Naive thymus-derived CD8-positive, alpha-beta T cell (primary cell): ENCODE results near the gene TMEM242. TPM values are rescaled to one million over a fixed set of nuclear protein-coding genes. Genes with fewer than 3 reads are reported as not detected.
A peak's percentile ranks its signal among the peaks of the same experiment; 100 is the strongest.
"Not testable (repeated sequence)": the region's sequence is repeated elsewhere in the genome, so short reads cannot be mapped to it uniquely, and the experiment has no call there.

ENCODE experiments used
- ATAC-seq, 2 donors: fragments of 150-1000 bp; cut with Tn5 transposase in 1 of 2; sonication (Bioruptor Pico), chemical (Tn5 transposase) in 1 of 2; 1 replicate in 1 of 2; 2 replicates in 1 of 2; pipeline ENCODE4 v1.10.0; 2021; ENCODE audit warnings: mild to moderate bottlenecking in 2 of 2, moderate library complexity in 2 of 2
- POLR2A ChIA-PET: fragments of 350-600 bp; sonication (Branson Sonifier 250); formaldehyde crosslinking; loops from one replicate; lab custom pipeline; 2021; ENCODE audit warnings: antibody characterized with exemption; lab: Charles Lee
- DNase-seq, 10 donors: peaks; one replicate each; pipeline versions ENCODE4 v3.0.0 to v3.0.0-alpha.2; 2020 to 2022
- H3K27ac Mint-ChIP-seq, 10 donors: one replicate each; pipeline ENCODE4 v1.8.0; 2020 to 2022; ENCODE audit warnings: mild to moderate bottlenecking in 10 of 10, mixed read lengths in 10 of 10, moderate library complexity in 4 of 10, inconsistent platforms in 1 of 10
- H3K27me3 Mint-ChIP-seq, 5 donors: one replicate each; pipeline ENCODE4 v1.8.0; 2021 to 2022; ENCODE audit warnings: mixed read lengths in 5 of 5
- H3K36me3 Mint-ChIP-seq, 3 donors: one replicate each; pipeline ENCODE4 v1.8.0; 2020 to 2022; ENCODE audit warnings: mixed read lengths in 3 of 3, mild to moderate bottlenecking in 2 of 3, inconsistent platforms in 1 of 3
- H3K4me1 Mint-ChIP-seq, 4 donors: one replicate each; pipeline ENCODE4 v1.8.0; 2021 to 2022; ENCODE audit warnings: mixed read lengths in 4 of 4
- H3K4me3 Mint-ChIP-seq, 10 donors: one replicate each; pipeline ENCODE4 v1.8.0; 2020 to 2022; ENCODE audit warnings: mild to moderate bottlenecking in 10 of 10, mixed read lengths in 10 of 10, moderate library complexity in 6 of 10, inconsistent platforms in 1 of 10
- H3K9me3 Mint-ChIP-seq, 9 donors: one replicate each; pipeline ENCODE4 v1.8.0; 2020 to 2022; ENCODE audit warnings: mixed read lengths in 9 of 9, mild to moderate bottlenecking in 3 of 9, inconsistent platforms in 1 of 9, moderate library complexity in 1 of 9
- polyA plus RNA-seq, 3 donors: library from polyadenylated mRNA; unstranded; fragments of 300-500 nt; fragmentation: Illumina TruSeq; gene quantifications; one replicate each; pipeline ENCODE4 v1.2.3, GENCODE V29; 2021
- total RNA-seq, 8 experiments: library from RNA in 2 of 8; stranded (reverse) in 2 of 8; gene quantifications; one replicate each; pipeline ENCODE4 v1.2.3 and lab custom pipeline; 2021 to 2026

Gene TMEM242
- total and polyA plus RNA-seq, 5 experiments from 2014 or later, result 9.5 to 14.4 (median 13.0) TPM

- peak overlapping the region in 4 of 10 donors; percentile 4 to 20 (median 16) for H3K27ac Mint-ChIP-seq
- POLR2A ChIA-PET, result no interaction called here
- peaks cover 0 to 16% (median 8%) of the 10 kb centered on the region in 4 donors for H3K4me1 Mint-ChIP-seq
- H3K27me3 Mint-ChIP-seq, result no peaks in the 10 kb centered on the region
- no peak for ATAC-seq
- no peaks in the 10 kb centered on the region for H3K9me3 Mint-ChIP-seq
- H3K36me3 Mint-ChIP-seq, result peaks cover 0 to 35% (median 0%) of the 10 kb centered on the region in 3 donors
- no peak overlapping the region for H3K4me3 Mint-ChIP-seq
- DNase-seq, result no peak
These were observed 6.2 kb downstream of the TMEM242 start for GRCh38 chr6:157316871-157317814.

GRCh38 chr6:157314705-157315321, 8.5 kb downstream of the TMEM242 start:
- H3K36me3 Mint-ChIP-seq, result peaks cover 0 to 31% (median 5%) of the 10 kb centered on the region in 3 donors
- no peaks in the 10 kb centered on the region for H3K9me3 Mint-ChIP-seq
- peak overlapping the region in 3 of 10 donors; percentile 39 to 74 (median 42) for H3K27ac Mint-ChIP-seq
- ATAC-seq (peak; percentile 96 to 97), DNase-seq (peak in 5 of 10 donors; percentile 10 to 64 (median 59))
- POLR2A ChIA-PET, result interaction anchor here (1.0 to 1.1 kb wide), 2 partner anchors 10 to 65 kb away, joined by 3 read pairs; no protein-coding TSS in a partner anchor
- H3K4me1 Mint-ChIP-seq, result peaks cover 0 to 10% (median 6%) of the 10 kb centered on the region in 4 donors
- no peak overlapping the region for H3K4me3 Mint-ChIP-seq
- no peaks in the 10 kb centered on the region for H3K27me3 Mint-ChIP-seq

- Mint-ChIP-seq H3K27me3 (no peaks in the 10 kb centered on the region), H3K36me3 (peaks cover 0 to 23% (median 5%) of the 10 kb centered on the region in 3 donors)
These were observed 9.5 kb downstream of the TMEM242 start for GRCh38 chr6:157313531-157314467.

GRCh38 chr6:157312757-157313156, 10.6 kb downstream of the TMEM242 start:
- H3K4me3 Mint-ChIP-seq, result no peak overlapping the region
- peaks cover 0 to 10% (median 6%) of the 10 kb centered on the region in 4 donors for H3K4me1 Mint-ChIP-seq
- no peaks in the 10 kb centered on the region for H3K27me3 Mint-ChIP-seq
- peaks cover 0 to 18% (median 5%) of the 10 kb centered on the region in 3 donors for H3K36me3 Mint-ChIP-seq
- ATAC-seq (no peak), DNase-seq (no peak)
- no peaks in the 10 kb centered on the region for H3K9me3 Mint-ChIP-seq
- no peak overlapping the region for H3K27ac Mint-ChIP-seq
- POLR2A ChIA-PET, result no interaction called here

More at GRCh38 chr6:157313531-157314467, 9.5 kb downstream of the TMEM242 start:
- no peaks in the 10 kb centered on the region for H3K9me3 Mint-ChIP-seq
- H3K27ac Mint-ChIP-seq, result no peak overlapping the region
- POLR2A ChIA-PET, result interaction anchor here (1.1 kb wide), 1 partner anchor 66 kb away, joined by 3 read pairs; no protein-coding TSS in a partner anchor
- H3K4me1 Mint-ChIP-seq, result peaks cover 0 to 10% (median 6%) of the 10 kb centered on the region in 4 donors
- ATAC-seq (no peak), DNase-seq (no peak)
- H3K4me3 Mint-ChIP-seq, result no peak overlapping the region

- POLR2A ChIA-PET, result not testable (repeated sequence)
These were observed 12.6 kb downstream of the TMEM242 start for GRCh38 chr6:157310693-157311092.

GRCh38 chr6:157307661-157308060, 15.7 kb downstream of the TMEM242 start:
- Mint-ChIP-seq H3K27me3 (no peaks in the 10 kb centered on the region), H3K4me3 (no peak overlapping the region), H3K36me3 (peaks cover 0 to 10% (median 5%) of the 10 kb centered on the region in 3 donors), H3K27ac (no peak overlapping the region), H3K4me1 (peaks cover 2 to 9% (median 5%) of the 10 kb centered on the region in 4 donors), H3K9me3 (no peaks in the 10 kb centered on the region)
- no peak for ATAC-seq
- no peak for DNase-seq
- POLR2A ChIA-PET, result no interaction called here

More at GRCh38 chr6:157310693-157311092, 12.6 kb downstream of the TMEM242 start:
- not testable (repeated sequence) for ATAC-seq, H3K9me3 Mint-ChIP-seq, H3K4me1 Mint-ChIP-seq, H3K4me3 Mint-ChIP-seq, DNase-seq, H3K27me3 Mint-ChIP-seq, H3K27ac Mint-ChIP-seq, H3K36me3 Mint-ChIP-seq

GRCh38 chr6:157305670-157306653, 17.4 kb downstream of the TMEM242 start:
- H3K9me3 Mint-ChIP-seq, result no peaks in the 10 kb centered on the region
- H3K4me1 Mint-ChIP-seq, result peaks cover 2 to 7% (median 7%) of the 10 kb centered on the region in 4 donors
- no peak overlapping the region for H3K27ac Mint-ChIP-seq
- peaks cover 1 to 10% (median 5%) of the 10 kb centered on the region in 3 donors for H3K36me3 Mint-ChIP-seq
- DNase-seq (no peak), ATAC-seq (no peak)
- POLR2A ChIA-PET, result no interaction called here
- H3K4me3 Mint-ChIP-seq, result no peak overlapping the region
- H3K27me3 Mint-ChIP-seq, result no peaks in the 10 kb centered on the region

GRCh38 chr6:157304899-157305663, 18.2 kb downstream of the TMEM242 start:
- H3K36me3 Mint-ChIP-seq, result peaks cover 0 to 13% (median 10%) of the 10 kb centered on the region in 3 donors
- no peak overlapping the region for H3K27ac Mint-ChIP-seq
- no peaks in the 10 kb centered on the region for H3K27me3 Mint-ChIP-seq
- no peak for DNase-seq
- H3K4me1 Mint-ChIP-seq, result peaks cover 2 to 7% (median 6%) of the 10 kb centered on the region in 4 donors
- no peaks in the 10 kb centered on the region for H3K9me3 Mint-ChIP-seq
- no peak overlapping the region for H3K4me3 Mint-ChIP-seq
- POLR2A ChIA-PET, result no interaction called here
- ATAC-seq, result no peak

- no peaks in the 10 kb centered on the region for H3K27me3 Mint-ChIP-seq
These were observed 20.6 kb downstream of the TMEM242 start for GRCh38 chr6:157302736-157303135.

GRCh38 chr6:157300436-157300835, 22.9 kb downstream of the TMEM242 start:
- no peaks in the 10 kb centered on the region for H3K9me3 Mint-ChIP-seq
- DNase-seq (no peak), ATAC-seq (no peak)
- H3K4me3 Mint-ChIP-seq, result no peak overlapping the region
- H3K27ac Mint-ChIP-seq, result no peak overlapping the region
- POLR2A ChIA-PET, result interaction anchor here (0.9 kb wide), 1 partner anchor 25 kb away, joined by 3 read pairs; no protein-coding TSS in a partner anchor
- H3K4me1 Mint-ChIP-seq, result peaks cover 2 to 19% (median 10%) of the 10 kb centered on the region in 4 donors
- H3K27me3 Mint-ChIP-seq, result no peaks in the 10 kb centered on the region
- peaks cover 0 to 18% (median 12%) of the 10 kb centered on the region in 3 donors for H3K36me3 Mint-ChIP-seq

More at GRCh38 chr6:157302736-157303135, 20.6 kb downstream of the TMEM242 start:
- H3K36me3 Mint-ChIP-seq, result peaks cover 0 to 18% (median 14%) of the 10 kb centered on the region in 3 donors
- no peak for ATAC-seq
- peaks cover 2 to 19% (median 6%) of the 10 kb centered on the region in 4 donors for H3K4me1 Mint-ChIP-seq
- no peaks in the 10 kb centered on the region for H3K9me3 Mint-ChIP-seq
- POLR2A ChIA-PET, result no interaction called here
- no peak for DNase-seq
- no peak overlapping the region for H3K4me3 Mint-ChIP-seq
- peak overlapping the region in 1 of 10 donors; percentile 63 for H3K27ac Mint-ChIP-seq
